ENCODE measurements around the gene VCAN.

DNA sequence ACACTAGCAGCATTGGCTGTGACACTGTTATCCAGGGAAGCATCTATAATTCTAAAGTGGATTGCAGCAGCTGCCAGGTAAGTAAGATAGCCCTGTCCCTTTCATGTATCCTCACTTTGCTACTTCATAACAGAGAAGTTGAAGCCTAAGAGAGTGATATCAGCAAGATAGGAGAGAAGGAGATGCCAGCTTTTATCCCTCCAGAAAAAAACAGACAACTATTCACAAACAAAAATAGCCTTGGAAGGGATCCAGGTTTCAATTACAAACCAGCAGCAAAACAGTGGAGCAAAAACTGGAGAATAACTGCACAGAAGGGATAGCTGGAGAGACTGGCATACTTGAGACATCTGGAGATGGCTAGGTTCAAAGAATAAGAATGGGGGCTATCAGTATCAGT, 19.6 kb upstream of the VCAN start:
- TF ChIP-seq, protein P1, sequence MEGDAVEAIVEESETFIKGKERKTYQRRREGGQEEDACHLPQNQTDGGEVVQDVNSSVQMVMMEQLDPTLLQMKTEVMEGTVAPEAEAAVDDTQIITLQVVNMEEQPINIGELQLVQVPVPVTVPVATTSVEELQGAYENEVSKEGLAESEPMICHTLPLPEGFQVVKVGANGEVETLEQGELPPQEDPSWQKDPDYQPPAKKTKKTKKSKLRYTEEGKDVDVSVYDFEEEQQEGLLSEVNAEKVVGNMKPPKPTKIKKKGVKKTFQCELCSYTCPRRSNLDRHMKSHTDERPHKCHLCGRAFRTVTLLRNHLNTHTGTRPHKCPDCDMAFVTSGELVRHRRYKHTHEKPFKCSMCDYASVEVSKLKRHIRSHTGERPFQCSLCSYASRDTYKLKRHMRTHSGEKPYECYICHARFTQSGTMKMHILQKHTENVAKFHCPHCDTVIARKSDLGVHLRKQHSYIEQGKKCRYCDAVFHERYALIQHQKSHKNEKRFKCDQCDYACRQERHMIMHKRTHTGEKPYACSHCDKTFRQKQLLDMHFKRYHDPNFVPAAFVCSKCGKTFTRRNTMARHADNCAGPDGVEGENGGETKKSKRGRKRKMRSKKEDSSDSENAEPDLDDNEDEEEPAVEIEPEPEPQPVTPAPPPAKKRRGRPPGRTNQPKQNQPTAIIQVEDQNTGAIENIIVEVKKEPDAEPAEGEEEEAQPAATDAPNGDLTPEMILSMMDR (IDR thresholded peaks at IDR 0.05; ENCODE audit: insufficient read depth, low read depth, low read length), result no peak
- no peak for TF ChIP-seq EZH2 (IDR thresholded peaks at IDR 0.05; ENCODE audit: insufficient read depth, low read length)

Data from astrocyte (in vitro differentiated cells and primary cell).